CD4-positive, alpha-beta T cell (primary cell): Measurements from ENCODE around the gene ACVR1C. TPM values are rescaled to one million over a fixed set of nuclear protein-coding genes. Genes with fewer than 3 reads are reported as not detected.

Source experiments
- ATAC-seq: fragments of 200-7000 bp; cut with Tn5 transposase; one replicate; pipeline ENCODE4 v1.10.0; 2022; ENCODE audit warnings: mild to moderate bottlenecking; ENCODE audit not compliant: poor library complexity
- CTCF ChIA-PET: fragments of 350-600 bp; sonication (Branson Sonifier 250); formaldehyde crosslinking; loops from one replicate; lab custom pipeline; 2021; ENCODE audit warnings: antibody characterized with exemption, inconsistent platforms; lab: Charles Lee
- POLR2A ChIA-PET: fragments of 350-600 bp; sonication (Branson Sonifier 250); formaldehyde crosslinking; loops from one replicate; lab custom pipeline; 2021; ENCODE audit warnings: antibody characterized with exemption, inconsistent platforms; lab: Charles Lee
- DNase-seq, 14 experiments: peaks; one replicate each; pipeline ENCODE4 v3.0.0-alpha.2; 2013 to 2020; ENCODE audit warnings: mixed read lengths in 2 of 14
- H3K27ac ChIP-seq, 2 donors: one replicate each; pipeline versions ENCODE4 v1.5.1 to v1.7.0; 2013; ENCODE audit warnings: low read length in 2 of 2, low read depth in 1 of 2, mild to moderate bottlenecking in 1 of 2
- H3K27me3 ChIP-seq, 2 experiments: 1 replicate in 1 of 2; 2 replicates in 1 of 2; pipeline versions ENCODE4 v1.6.1 to v1.7.0; 2013; ENCODE audit warnings: low read length in 2 of 2, control low read depth in 1 of 2, mild to moderate bottlenecking in 1 of 2, moderate library complexity in 1 of 2; ENCODE audit not compliant: insufficient read depth in 2 of 2, control insufficient read depth in 1 of 2
- H3K36me3 ChIP-seq: one replicate; pipeline ENCODE4 v1.6.1; 2013; ENCODE audit warnings: low read length, control low read depth; ENCODE audit not compliant: insufficient read depth
- H3K4me1 ChIP-seq: one replicate; pipeline ENCODE4 v1.6.1; 2013; ENCODE audit warnings: low read length, control low read depth; ENCODE audit not compliant: insufficient read depth
- H3K4me3 ChIP-seq: one replicate; pipeline ENCODE4 v1.5.1; 2013; ENCODE audit warnings: mild to moderate bottlenecking, low read length, moderate library complexity
- H3K9me3 ChIP-seq, 2 experiments: 1 replicate in 1 of 2; 2 replicates in 1 of 2; pipeline versions ENCODE4 v1.6.1 to v1.7.0; 2013; ENCODE audit warnings: low read length in 2 of 2, mild to moderate bottlenecking in 2 of 2, control low read depth in 1 of 2, moderate library complexity in 1 of 2; ENCODE audit not compliant: control insufficient read depth in 1 of 2, insufficient read depth in 1 of 2
- H3K27ac Mint-ChIP-seq: one replicate; pipeline ENCODE4 v1.8.0; 2020; ENCODE audit warnings: mixed read lengths
- H3K27me3 Mint-ChIP-seq: one replicate; pipeline ENCODE4 v1.8.0; 2021; ENCODE audit warnings: mixed read lengths
- H3K36me3 Mint-ChIP-seq: one replicate; pipeline ENCODE4 v1.8.0; 2021; ENCODE audit warnings: low read depth, mixed read lengths
- H3K4me1 Mint-ChIP-seq: one replicate; pipeline ENCODE4 v1.8.0; 2021; ENCODE audit warnings: low read depth, mixed read lengths
- H3K4me3 Mint-ChIP-seq: one replicate; pipeline ENCODE4 v1.8.0; 2020; ENCODE audit warnings: mild to moderate bottlenecking, mixed read lengths
- H3K9me3 Mint-ChIP-seq: one replicate; pipeline ENCODE4 v1.8.0; 2020; ENCODE audit warnings: mixed read lengths
- intact Hi-C, 2 experiments: fragments of 100-400 bp; cut with DNase I in 1 of 2; cut with micrococcal nuclease in 1 of 2; formaldehyde crosslinking; loops; one replicate each; pipeline versions ENCODE4 v1.15.1 to v1.9.0; 2023 to 2025; cut with DNase I, micrococcal nuclease
- total RNA-seq, 174 experiments: library from RNA in 2 of 174; stranded (reverse) in 2 of 174; gene quantifications; one replicate each; pipeline ENCODE4 v1.2.3 and lab custom pipeline; 2021 to 2026
- TF ChIP-seq, protein P1 (sequence below): fragments of 200-600 bp; IDR thresholded peaks from one replicate; pipeline ENCODE4 v1.8.0; 2022; ENCODE audit warnings: antibody characterized with exemption, mild to moderate bottlenecking

The ACVR1C gene
- total RNA-seq, 2 experiments from 2014 or later = 5.2 to 6.2 TPM

DNA sequence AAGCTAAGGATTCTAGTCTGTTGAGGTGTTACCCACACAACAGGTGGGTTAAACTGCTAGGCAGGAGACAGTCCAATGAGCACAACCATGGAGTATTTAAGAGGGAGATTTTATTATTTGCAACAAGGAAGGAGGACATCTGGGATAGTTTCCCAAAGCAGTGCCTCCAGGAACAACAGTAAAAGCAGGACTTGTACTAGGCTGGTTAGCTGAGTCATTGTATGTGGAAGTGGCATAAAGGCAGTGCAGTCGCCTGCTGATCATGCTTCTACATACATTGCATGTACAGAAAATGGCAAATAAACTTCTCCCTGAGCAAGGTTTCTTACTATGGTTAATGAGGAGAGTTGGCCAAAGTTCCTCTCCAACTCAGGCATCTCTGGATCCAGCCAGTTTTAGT lies 138.7 kb downstream of the ACVR1C start:
- intact Hi-C loops = loop anchor here (2.0 to 10.0 kb wide), 10 partner anchors 19 to 1262 kb away; partner anchors contain the start of genes ACVR1C (in 1 of the 2), CYTIP (in 1 of the 2) and ERMN (in 1 of the 2)
- H3K4me1 Mint-ChIP-seq = peaks cover 59% of the 10 kb centered on the region
- H3K27me3 Mint-ChIP-seq = no peaks in the 10 kb centered on the region
- no peak overlapping the region for H3K27ac ChIP-seq
- H3K27ac Mint-ChIP-seq = no peak overlapping the region
- DNase-seq (no peak), ATAC-seq (no peak)
- no peaks in the 10 kb centered on the region for H3K9me3 Mint-ChIP-seq
- no peak overlapping the region for H3K4me3 ChIP-seq
- POLR2A ChIA-PET = interaction anchor here (1.3 to 5.2 kb wide), 3 partner anchors 20 to 72 kb away, joined by 5 to 24 read pairs (median 8); partner anchors contain the start of gene CYTIP
- H3K36me3 ChIP-seq = no peaks in the 10 kb centered on the region
- H3K4me1 ChIP-seq = peaks cover 7% of the 10 kb centered on the region
- TF ChIP-seq, protein P1, sequence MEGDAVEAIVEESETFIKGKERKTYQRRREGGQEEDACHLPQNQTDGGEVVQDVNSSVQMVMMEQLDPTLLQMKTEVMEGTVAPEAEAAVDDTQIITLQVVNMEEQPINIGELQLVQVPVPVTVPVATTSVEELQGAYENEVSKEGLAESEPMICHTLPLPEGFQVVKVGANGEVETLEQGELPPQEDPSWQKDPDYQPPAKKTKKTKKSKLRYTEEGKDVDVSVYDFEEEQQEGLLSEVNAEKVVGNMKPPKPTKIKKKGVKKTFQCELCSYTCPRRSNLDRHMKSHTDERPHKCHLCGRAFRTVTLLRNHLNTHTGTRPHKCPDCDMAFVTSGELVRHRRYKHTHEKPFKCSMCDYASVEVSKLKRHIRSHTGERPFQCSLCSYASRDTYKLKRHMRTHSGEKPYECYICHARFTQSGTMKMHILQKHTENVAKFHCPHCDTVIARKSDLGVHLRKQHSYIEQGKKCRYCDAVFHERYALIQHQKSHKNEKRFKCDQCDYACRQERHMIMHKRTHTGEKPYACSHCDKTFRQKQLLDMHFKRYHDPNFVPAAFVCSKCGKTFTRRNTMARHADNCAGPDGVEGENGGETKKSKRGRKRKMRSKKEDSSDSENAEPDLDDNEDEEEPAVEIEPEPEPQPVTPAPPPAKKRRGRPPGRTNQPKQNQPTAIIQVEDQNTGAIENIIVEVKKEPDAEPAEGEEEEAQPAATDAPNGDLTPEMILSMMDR = no peak
- H3K9me3 ChIP-seq = no peaks in the 10 kb centered on the region
- CTCF ChIA-PET = interaction anchor here (1.3 to 8.5 kb wide), 3 partner anchors 10 to 163 kb away, joined by 3 to 62 read pairs (median 3); partner anchors contain the start of gene ERMN
- no peaks in the 10 kb centered on the region for H3K27me3 ChIP-seq
- no peaks in the 10 kb centered on the region for H3K36me3 Mint-ChIP-seq
- no peak overlapping the region for H3K4me3 Mint-ChIP-seq

DNA sequence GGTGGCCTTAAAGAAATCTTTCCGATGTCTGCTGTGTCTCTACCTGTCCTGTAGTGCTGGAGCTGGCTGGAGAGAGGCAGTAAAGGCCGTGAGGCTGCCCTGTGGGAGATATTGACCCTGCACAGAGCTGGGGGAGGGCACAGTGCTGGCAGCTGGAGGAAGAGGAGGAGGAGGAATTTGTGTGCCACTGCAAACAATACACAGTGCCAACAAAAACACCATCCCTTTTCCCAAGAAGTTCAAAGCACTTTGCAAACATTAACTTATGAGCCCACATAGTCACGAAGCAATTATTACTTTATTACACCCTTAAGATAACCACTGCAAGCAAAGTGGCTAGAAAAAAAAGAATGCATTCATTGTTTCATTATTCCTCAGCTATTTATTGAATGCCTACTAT lies 139.8 kb downstream of the ACVR1C start:
- no peaks in the 10 kb centered on the region for H3K27me3 ChIP-seq
- no peak overlapping the region for H3K4me3 ChIP-seq
- ChIA-PET POLR2A (interaction anchor here (1.4 to 5.2 kb wide), 5 partner anchors 19 to 76 kb away, joined by 3 to 24 read pairs (median 7); partner anchors contain the start of gene CYTIP), CTCF (interaction anchor here (1.3 to 8.5 kb wide), 3 partner anchors 46 to 162 kb away, joined by 3 to 62 read pairs (median 4); partner anchors contain the start of gene ERMN)
- ATAC-seq = no peak
- DNase-seq = no peak
- no peaks in the 10 kb centered on the region for H3K36me3 Mint-ChIP-seq
- H3K9me3 ChIP-seq = no peaks in the 10 kb centered on the region
- H3K4me1 Mint-ChIP-seq = peaks cover 59% of the 10 kb centered on the region
- intact Hi-C loops = loop anchor here (2.0 to 5.0 kb wide), 2 partner anchors 18 to 37 kb away; no protein-coding TSS in a partner anchor
- peaks cover 7% of the 10 kb centered on the region for H3K4me1 ChIP-seq
- TF ChIP-seq, protein P1 = no peak
- no peak overlapping the region for H3K27ac ChIP-seq
- H3K27me3 Mint-ChIP-seq = no peaks in the 10 kb centered on the region
- H3K4me3 Mint-ChIP-seq = no peak overlapping the region
- no peaks in the 10 kb centered on the region for H3K9me3 Mint-ChIP-seq
- no peak overlapping the region for H3K27ac Mint-ChIP-seq
- H3K36me3 ChIP-seq = no peaks in the 10 kb centered on the region

DNA sequence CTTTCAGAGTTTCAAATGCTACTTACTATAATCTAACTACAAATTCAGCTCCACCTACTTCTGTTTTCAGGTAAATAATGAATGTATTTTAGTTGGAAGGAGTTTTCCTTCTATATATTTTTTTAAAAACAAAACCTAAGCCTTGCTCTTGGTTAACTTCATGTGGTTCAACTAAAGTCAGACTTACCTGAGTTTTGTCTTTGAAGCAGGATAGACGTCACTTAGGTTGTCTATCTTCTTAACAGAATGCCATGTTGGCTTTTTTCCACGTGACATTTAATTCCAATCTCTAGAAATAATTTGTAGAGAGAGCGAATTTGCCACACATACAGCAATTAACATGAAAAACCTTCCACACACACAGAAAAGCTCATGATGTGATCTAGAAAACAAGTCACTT lies 140.9 kb downstream of the ACVR1C start:
- Mint-ChIP-seq H3K36me3 (no peaks in the 10 kb centered on the region), H3K4me1 (peaks cover 49% of the 10 kb centered on the region), H3K9me3 (no peaks in the 10 kb centered on the region), H3K27me3 (no peaks in the 10 kb centered on the region), H3K27ac (peak overlapping the region; percentile 25), H3K4me3 (no peak overlapping the region)
- TF ChIP-seq, protein P1 = no peak
- ATAC-seq (peak; percentile 47), DNase-seq (no peak)
- Histone ChIP-seq H3K4me1 (peaks cover 6% of the 10 kb centered on the region), H3K27me3 (no peaks in the 10 kb centered on the region), H3K36me3 (no peaks in the 10 kb centered on the region), H3K4me3 (no peak overlapping the region), H3K9me3 (no peaks in the 10 kb centered on the region), H3K27ac (no peak overlapping the region)
- CTCF ChIA-PET = interaction anchor here (2.1 to 8.5 kb wide), 2 partner anchors 152 to 161 kb away, joined by 4 to 62 read pairs; partner anchors contain the start of gene ERMN
- POLR2A ChIA-PET = interaction anchor here (0.8 to 5.2 kb wide), 6 partner anchors 18 to 75 kb away, joined by 3 to 24 read pairs (median 6); partner anchors contain the start of gene CYTIP
- intact Hi-C loops = loop anchor here (2.0 to 5.0 kb wide), 2 partner anchors 17 to 35 kb away; no protein-coding TSS in a partner anchor
